ENCODE measurements around the gene SAMD8.
A peak's percentile ranks its signal among the peaks of the same experiment; 100 is the strongest.
"Not testable (repeated sequence)": the region's sequence is repeated elsewhere in the genome, so short reads cannot be mapped to it uniquely, and the experiment has no call there.

The SAMD8 gene

DNA sequence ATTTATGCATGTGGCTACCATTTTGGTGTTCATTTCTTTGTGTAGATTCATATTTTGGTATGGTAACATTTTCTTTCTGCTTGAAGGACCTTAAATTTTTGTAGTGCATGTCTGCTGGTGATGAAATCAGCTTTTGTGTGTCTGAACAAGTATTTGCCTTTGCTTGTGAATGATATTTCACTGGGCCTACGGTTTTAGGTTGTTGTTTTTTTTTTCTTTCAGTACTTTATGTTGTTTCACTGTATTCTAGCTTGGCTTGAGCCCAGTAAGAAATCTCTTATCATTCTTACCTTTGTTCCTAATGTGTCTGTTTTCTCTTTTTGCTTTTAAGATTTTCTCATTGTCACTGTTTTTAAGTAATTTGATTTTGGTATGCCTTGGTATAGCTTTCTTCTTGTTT lies 31.9 kb downstream of the SAMD8 start:
- no peak for DNase-seq

DNA sequence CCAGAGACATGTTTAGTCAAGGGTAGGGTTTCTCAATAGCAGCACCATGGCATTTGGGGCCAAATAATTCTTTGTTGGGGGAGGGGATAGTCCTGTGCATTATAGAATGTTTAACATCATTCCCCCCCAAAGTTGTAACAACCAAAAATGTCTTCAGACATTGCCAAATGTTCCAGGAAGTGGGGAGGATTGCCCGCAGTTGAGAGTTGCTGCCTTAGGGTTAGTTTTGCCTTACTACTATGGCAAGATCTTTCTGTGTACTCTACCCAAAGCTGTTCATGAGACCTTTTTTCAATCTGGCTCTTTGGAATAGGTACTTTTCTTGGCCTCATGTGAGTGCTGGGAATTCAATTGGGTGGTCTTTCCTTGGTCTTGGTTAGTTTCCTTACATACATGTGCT lies 34.1 kb downstream of the SAMD8 start:
- no peak for DNase-seq

GRCh38 chr10:75146780-75147179 lies 35.3 kb downstream of the SAMD8 start:
- DNase-seq = no peak

DNA sequence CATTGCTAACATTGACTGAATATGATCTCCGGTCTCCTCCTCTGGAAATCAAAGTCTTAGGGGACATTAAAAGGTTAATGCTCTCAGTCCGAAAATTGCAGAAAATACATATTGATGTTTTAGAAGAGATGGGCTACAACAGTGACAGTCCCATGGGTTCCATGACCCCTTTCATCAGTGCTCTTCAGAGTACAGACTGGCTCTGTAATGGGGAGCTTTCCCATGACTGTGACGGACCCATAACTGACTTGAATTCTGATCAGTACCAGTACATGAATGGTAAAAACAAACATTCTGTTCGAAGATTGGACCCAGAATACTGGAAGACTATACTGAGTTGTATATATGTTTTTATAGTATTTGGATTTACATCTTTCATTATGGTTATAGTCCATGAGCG lies 39.2 kb downstream of the SAMD8 start:
- no peak for DNase-seq

GRCh38 chr10:75159519-75159918 lies 48.1 kb downstream of the SAMD8 start:
- no peak for DNase-seq

GRCh38 chr10:75165684-75166622 lies 54.5 kb downstream of the SAMD8 start:
- DNase-seq = no peak

DNA sequence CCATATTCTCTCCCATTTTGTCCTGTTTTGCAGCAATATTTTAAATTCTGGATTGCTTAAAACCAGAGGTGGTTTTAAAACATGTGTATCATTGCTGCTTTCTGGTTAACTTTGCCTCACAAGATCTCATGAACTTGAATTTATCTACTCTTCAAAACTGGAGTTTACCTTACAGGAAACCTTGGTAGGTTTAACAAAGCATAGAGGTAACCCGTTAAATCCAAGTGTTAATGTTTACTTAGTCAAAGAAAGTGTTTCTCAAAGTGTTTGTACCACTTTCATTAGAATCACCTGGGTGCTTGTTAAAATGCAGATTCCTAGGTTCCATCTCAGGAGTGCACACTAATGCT lies 55.1 kb downstream of the SAMD8 start:
- DNase-seq = no peak

DNA sequence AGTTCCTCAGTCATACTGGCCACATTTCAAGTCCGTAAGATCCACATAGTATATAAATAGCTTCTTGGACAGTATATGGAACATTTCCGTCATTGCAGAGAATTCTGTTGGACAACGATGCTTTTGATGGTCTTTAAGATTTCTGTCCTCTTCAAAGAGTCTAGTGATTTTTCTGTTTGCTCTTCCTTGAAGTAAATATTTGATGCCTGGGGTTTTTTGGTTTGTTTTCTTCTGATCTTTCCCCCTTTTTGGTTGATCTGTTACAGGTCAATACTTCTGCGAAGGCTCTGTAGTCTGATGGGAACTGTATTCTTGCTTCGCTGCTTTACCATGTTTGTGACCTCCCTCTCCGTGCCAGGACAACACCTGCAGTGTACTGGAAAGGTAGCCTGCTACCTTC lies 56.8 kb downstream of the SAMD8 start:
- no peak for DNase-seq

DNA sequence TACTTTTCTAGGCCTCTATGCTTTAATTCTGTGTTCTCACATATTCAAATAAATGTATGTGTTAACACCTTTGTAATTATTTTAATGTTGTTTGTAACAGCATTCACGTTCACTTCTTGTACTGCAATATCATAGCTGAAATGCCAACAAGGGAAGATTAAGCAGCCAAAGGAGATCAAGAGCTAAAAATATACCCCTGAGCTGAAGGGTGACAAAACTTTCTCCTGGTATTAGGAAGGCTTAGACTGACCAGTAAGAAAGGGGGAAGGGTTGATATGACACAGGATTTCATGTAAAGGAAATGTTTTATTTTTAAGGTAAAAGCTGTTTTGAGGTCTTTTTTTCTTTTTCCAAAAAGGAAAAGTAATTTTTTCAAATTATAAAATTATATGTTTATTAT lies 58.8 kb downstream of the SAMD8 start:
- no peak for DNase-seq

DNA sequence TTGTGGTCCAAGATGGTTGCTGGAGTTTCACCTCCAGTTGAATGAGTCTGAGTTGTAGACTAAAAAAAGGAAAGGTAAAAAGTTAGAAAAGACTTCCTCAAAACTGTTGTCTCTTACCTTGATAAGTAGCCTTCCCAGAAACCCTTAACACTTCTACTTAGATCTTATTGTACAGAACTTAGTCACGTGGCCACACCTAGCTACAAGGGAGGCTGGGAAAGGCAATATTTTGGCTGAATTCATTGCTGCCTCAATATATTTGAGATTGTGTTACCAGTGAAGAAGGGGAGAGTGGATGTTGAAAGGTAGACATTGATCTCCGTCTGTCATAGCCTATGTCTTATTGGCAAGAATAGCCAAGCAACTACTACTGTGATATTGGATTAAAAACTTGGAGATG lies 63.6 kb downstream of the SAMD8 start:
- no peak for DNase-seq

GRCh38 chr10:75176046-75176445 lies 64.6 kb downstream of the SAMD8 start:
- no peak for DNase-seq

DNA sequence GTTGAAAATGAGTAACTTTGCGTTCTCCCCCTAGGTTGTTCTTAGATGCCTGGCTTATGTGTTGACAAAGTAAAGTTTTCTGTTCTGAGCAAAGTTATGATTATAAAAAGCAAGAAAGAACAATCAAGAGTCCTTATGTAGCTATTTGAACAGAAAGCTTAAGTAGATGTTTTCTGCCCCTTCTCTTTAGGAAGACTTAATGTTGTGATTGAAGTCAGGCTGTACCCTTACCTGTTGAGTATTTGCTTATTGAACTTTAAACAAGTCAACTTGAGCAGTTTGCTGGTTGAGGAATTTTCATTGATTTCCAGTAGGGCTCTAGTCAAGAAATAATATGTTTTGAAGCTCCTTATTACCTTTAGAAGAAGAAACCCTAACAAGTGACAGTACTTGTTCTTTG lies 65.3 kb downstream of the SAMD8 start:
- no peak for DNase-seq

- DNase-seq = no peak
These were observed 68.3 kb downstream of the SAMD8 start for GRCh38 chr10:75179657-75180177.

DNA sequence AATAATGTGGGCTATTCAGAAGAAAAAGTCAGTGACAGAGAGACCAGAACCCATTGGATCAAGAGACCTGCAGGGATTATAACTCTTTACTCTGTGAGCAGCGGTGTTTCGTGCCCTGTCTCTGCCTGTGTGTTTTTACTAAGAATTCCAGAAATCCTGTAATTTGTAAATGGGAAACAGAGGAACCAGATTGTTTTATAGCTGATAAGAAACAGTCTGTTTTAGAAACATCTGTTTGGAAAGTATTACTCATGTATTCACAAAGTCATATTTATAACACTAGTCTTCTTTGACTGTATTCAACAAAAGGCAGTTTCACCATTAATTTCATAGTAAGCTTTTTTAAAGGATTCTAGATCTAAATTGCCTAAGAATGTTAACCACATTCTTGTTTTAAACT lies 69.1 kb downstream of the SAMD8 start:
- no peak for DNase-seq

DNA sequence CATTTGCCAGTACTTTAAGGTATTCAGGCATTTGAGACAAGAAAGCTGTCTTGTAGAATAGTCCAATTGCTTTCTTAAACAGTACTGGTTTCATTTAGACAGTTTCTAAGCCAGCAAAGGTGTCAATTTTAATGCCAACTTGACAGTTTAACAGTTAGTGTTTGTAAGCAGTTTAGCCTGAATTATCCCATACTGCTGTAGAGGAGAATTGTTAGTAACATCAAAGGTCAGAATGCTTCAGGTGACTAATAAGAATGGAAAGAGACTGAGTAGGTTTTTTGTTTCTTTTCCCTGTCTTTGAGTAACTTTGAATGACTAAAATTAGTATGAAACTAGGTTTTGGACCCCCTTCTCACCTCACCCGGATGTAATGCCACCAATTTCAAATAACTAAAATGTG lies 69.6 kb downstream of the SAMD8 start:
- no peak for DNase-seq

GRCh38 chr10:75186310-75186709 lies 74.9 kb downstream of the SAMD8 start:
- DNase-seq = no peak

GRCh38 chr10:75187961-75188426 lies 76.5 kb downstream of the SAMD8 start:
- DNase-seq = peak; percentile 57 to 67

- DNase-seq = not testable (repeated sequence)
These were observed 77.1 kb downstream of the SAMD8 start for GRCh38 chr10:75188522-75188921.

GRCh38 chr10:75189266-75190096 lies 78.0 kb downstream of the SAMD8 start:
- DNase-seq = no peak

DNA sequence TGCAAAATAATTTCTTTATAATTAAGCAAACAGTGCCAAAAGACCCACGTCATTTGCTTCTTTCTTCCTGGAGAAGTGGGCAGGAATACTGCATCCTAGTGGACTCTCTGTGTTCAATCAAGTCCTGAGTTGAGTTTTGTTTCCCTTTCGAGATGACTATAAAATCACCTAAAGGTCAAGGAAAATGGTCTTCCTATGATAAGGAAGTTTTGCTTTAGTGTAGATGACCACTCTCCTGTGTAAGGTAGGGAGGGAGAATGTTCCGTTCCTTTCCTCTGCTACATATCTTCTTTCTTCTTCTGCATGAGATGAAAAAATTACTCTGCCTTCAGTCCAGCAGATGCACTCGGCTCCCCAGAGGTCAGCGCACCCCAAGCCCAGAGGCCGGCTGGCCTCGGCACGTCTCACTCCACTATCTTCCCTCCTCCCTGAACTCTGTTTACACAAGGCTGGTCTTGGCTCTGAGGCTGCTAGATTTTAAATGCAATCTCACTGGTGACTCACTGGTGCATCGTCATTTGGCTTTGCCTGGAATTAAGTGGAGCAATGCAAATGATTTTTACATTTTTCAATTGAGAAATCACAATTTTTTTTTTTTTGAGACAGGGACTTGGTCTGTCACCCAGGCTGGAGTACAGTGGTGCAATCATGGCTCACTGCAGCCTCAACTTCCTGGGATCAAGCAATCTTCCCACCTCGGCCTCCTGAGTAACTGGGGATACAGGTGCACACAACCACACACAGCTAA lies 80.5 kb downstream of the SAMD8 start:
- no peak for DNase-seq

GRCh38 chr10:75194625-75195024 lies 83.2 kb downstream of the SAMD8 start:
- not testable (repeated sequence) for DNase-seq

- no peak for DNase-seq
These were observed 83.7 kb downstream of the SAMD8 start for GRCh38 chr10:75195035-75195763.
